Measurements from ENCODE around the gene OR51G1. TPM values are rescaled to one million over a fixed set of nuclear protein-coding genes. Genes with fewer than 3 reads are reported as not detected.

Gene OR51G1
- total RNA-seq, 2 donors from 2014 or later = not detected

DNA sequence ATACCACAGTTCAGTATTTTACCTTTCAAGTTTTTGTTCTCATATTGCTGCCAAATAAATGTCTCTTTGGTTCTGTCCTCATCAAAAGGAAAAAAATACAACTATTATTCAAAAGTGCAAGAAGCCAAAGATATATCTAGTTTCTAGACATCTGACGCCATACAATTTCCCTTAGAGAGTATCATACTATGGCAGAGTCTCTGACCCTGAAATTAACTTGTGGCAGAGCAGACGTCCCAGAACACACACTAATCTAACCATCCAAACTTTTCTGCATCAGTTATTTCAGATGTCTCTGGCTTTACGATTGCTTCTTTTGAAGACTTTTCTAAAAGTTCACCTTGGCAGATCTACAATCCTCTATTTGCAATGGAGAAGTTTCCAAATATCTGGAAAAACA lies 39.8 kb downstream of the OR51G1 start:
- Mint-ChIP-seq H3K9me3 (no peaks in the 10 kb centered on the region), H3K27ac (no peak overlapping the region), H3K36me3 (no peaks in the 10 kb centered on the region)
- DNase-seq (ENCODE audit: low spot score in 2 of 2) = no peak
- ATAC-seq = no peak

DNA sequence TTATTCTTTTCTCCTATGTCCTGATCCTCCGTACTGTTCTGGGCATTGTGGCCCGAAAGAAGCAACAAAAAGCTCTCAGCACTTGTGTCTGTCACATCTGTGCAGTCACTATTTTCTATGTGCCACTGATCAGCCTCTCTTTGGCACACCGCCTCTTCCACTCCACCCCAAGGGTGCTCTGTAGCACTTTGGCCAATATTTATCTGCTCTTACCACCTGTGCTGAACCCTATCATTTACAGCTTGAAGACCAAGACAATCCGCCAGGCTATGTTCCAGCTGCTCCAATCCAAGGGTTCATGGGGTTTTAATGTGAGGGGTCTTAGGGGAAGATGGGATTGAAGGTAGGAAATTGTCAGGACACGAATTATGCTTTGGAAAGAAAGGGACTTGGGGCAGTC lies 41.6 kb downstream of the OR51G1 start:
- Mint-ChIP-seq H3K9me3 (no peaks in the 10 kb centered on the region), H3K27ac (no peak overlapping the region), H3K36me3 (no peaks in the 10 kb centered on the region)
- no peak for DNase-seq (ENCODE audit: low spot score in 2 of 2)
- no peak for ATAC-seq

DNA sequence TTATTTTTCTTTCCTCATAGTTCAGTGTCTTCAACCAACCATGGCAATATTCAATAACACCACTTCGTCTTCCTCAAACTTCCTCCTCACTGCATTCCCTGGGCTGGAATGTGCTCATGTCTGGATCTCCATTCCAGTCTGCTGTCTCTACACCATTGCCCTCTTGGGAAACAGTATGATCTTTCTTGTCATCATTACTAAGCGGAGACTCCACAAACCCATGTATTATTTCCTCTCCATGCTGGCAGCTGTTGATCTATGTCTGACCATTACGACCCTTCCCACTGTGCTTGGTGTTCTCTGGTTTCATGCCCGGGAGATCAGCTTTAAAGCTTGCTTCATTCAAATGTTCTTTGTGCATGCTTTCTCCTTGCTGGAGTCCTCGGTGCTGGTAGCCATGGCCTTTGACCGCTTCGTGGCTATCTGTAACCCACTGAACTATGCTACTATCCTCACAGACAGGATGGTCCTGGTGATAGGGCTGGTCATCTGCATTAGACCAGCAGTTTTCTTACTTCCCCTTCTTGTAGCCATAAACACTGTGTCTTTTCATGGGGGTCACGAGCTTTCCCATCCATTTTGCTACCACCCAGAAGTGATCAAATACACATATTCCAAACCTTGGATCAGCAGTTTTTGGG lies 42.2 kb downstream of the OR51G1 start, which contains the start of gene OR51T1:
TSS of gene OR51T1 (plus strand) at position 41 of the 641 bp plus-strand sequence. CDS start at position 41, 0 bp downstream.
- DNase-seq (ENCODE audit: low spot score in 2 of 2) (no peak), ATAC-seq (no peak)
- no peaks in the 10 kb centered on the region for H3K9me3 Mint-ChIP-seq
- H3K27ac Mint-ChIP-seq = no peak within 1 kb of the TSS
- H3K36me3 Mint-ChIP-seq = no peaks in the 10 kb centered on the region

DNA sequence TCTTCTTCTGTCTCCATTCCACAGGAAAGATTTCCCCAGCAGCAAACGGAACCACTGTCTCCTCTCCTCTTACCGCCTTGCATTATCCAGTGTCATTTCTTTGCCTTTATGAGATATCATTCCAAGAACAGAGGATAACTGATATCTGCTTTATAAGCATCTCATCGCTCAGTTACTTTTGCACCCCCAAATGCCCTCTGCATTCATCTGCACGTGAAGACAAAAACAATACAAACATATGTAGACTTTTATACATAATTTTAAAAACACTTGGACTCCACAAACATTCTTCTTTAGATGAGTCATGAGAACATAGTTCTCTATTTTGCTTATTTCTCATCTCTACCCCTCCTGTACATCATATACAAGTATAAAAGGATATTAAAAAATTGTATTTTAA lies 43.0 kb downstream of the OR51G1 start:
- no peak for ATAC-seq
- DNase-seq (ENCODE audit: low spot score in 2 of 2) = no peak
- Mint-ChIP-seq H3K36me3 (no peaks in the 10 kb centered on the region), H3K27ac (no peak overlapping the region), H3K9me3 (no peaks in the 10 kb centered on the region)

Other genes starting within 250 kb of the OR51G1 start
- gene OR51E2, start 226.5 kb downstream of the OR51G1 start, total RNA-seq = not detected
- not detected for gene MMP26, start 219.6 kb downstream of the OR51G1 start, total RNA-seq
- gene OR51F1, start 154.4 kb downstream of the OR51G1 start, total RNA-seq = not detected
- not detected for gene OR52R1, start 120.0 kb downstream of the OR51G1 start, total RNA-seq
- not detected for gene OR51F2, start 103.0 kb downstream of the OR51G1 start, total RNA-seq
- gene OR51S1, start 75.1 kb downstream of the OR51G1 start, total RNA-seq = not detected
- not detected for gene OR51T1, start 42.4 kb downstream of the OR51G1 start, total RNA-seq
- gene OR51A7, start 20.6 kb downstream of the OR51G1 start, total RNA-seq = not detected
- not detected for gene OR51G2, start 5.0 kb downstream of the OR51G1 start, total RNA-seq
- gene OR51A4, start 23.3 kb upstream of the OR51G1 start, total RNA-seq = not detected
- not detected for gene OR51A2, start 31.4 kb upstream of the OR51G1 start, total RNA-seq
- gene OR51L1, start 70.5 kb upstream of the OR51G1 start, total RNA-seq = not detected
- not detected for gene OR52J3, start 122.2 kb upstream of the OR51G1 start, total RNA-seq
- gene OR52E2, start 135.3 kb upstream of the OR51G1 start, total RNA-seq = not detected
- gene OR52E1, start 145.2 kb upstream of the OR51G1 start, total RNA-seq = not detected
- not detected for gene OR52A5, start 214.0 kb upstream of the OR51G1 start, total RNA-seq
- gene OR52A1, start 230.4 kb upstream of the OR51G1 start, total RNA-seq = not detected